Measurements from ENCODE around the gene PATZ1.

GRCh38 chr22:31302006-31302405 is 44.1 kb downstream of the PATZ1 start:
- TF ChIP-seq, protein P1, sequence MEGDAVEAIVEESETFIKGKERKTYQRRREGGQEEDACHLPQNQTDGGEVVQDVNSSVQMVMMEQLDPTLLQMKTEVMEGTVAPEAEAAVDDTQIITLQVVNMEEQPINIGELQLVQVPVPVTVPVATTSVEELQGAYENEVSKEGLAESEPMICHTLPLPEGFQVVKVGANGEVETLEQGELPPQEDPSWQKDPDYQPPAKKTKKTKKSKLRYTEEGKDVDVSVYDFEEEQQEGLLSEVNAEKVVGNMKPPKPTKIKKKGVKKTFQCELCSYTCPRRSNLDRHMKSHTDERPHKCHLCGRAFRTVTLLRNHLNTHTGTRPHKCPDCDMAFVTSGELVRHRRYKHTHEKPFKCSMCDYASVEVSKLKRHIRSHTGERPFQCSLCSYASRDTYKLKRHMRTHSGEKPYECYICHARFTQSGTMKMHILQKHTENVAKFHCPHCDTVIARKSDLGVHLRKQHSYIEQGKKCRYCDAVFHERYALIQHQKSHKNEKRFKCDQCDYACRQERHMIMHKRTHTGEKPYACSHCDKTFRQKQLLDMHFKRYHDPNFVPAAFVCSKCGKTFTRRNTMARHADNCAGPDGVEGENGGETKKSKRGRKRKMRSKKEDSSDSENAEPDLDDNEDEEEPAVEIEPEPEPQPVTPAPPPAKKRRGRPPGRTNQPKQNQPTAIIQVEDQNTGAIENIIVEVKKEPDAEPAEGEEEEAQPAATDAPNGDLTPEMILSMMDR (conservative IDR thresholded peaks at IDR 0.05; ENCODE audit: low read depth, low read length), result no peak
- TF ChIP-seq EZH2 (IDR thresholded peaks at IDR 0.05; ENCODE audit: low read length, unreplicated experiment), result no peak
- TF ChIP-seq EZH2phosphoT487 (IDR thresholded peaks at IDR 0.05; ENCODE audit: borderline replicate concordance, low read length), result no peak

All from PC-3 (cell line).